ENCODE data around the gene SNPH. TPM values are rescaled to one million over a fixed set of nuclear protein-coding genes. Genes with fewer than 3 reads are reported as not detected.

SNPH gene
- total and polyA plus RNA-seq, 2 of the 4 experiments (the other 2 are of a cell fraction), result 3.1 to 4.5 TPM

GRCh38 chr20:1341561-1342265, 75.6 kb downstream of the SNPH start:
- Histone ChIP-seq H4K5ac (ENCODE audit: low read depth, low read length) (no peak overlapping the region), H2BK5ac (ENCODE audit: low read depth, low read length, poor library complexity, severe bottlenecking) (peak overlapping the region; percentile 19), H3K18ac (ENCODE audit: low read depth, low read length) (peak overlapping the region; percentile 5; the same call in 1 of the 2 replicates), H2BK120ac (ENCODE audit: low read depth, low read length) (no peak overlapping the region), H3K36me3 (ENCODE audit: control insufficient read depth, insufficient read depth, low read length) (no peaks in the 10 kb centered on the region), H2BK15ac (ENCODE audit: low read depth, low read length) (peak overlapping the region; percentile 23; the same call in 1 of the 3 replicates), H4K20me1 (ENCODE audit: insufficient read depth, low read length) (peaks cover 8% of the 10 kb centered on the region; the same call in 1 of the 2 replicates), H3K9me3 (ENCODE audit: control insufficient read depth, insufficient read depth, low read length) (no peaks in the 10 kb centered on the region), H3K4me1 (ENCODE audit: control insufficient read depth, insufficient read depth, low read length) (peaks cover 19% of the 10 kb centered on the region), H3K4me2 (ENCODE audit: low read depth, low read length) (no peak overlapping the region), H3K27me3 (ENCODE audit: control insufficient read depth, insufficient read depth, low read length) (no peaks in the 10 kb centered on the region), H3K79me1 (ENCODE audit: low read depth in 1 of 2, low read length in 2 of 2) (peaks cover 4 to 57% of the 10 kb centered on the region in 2 experiments; a peak in 3 of 4 replicates), H3K4ac (ENCODE audit: low read depth, low read length) (peak overlapping the region; percentile 8; the same call in 1 of the 2 replicates), H3K56ac (ENCODE audit: extremely low read depth, insufficient read depth, low read length) (no peak overlapping the region), H2AK5ac (ENCODE audit: low read depth, low read length) (peak overlapping the region; percentile 45; the same call in 1 of the 2 replicates), H3K27ac (ENCODE audit: insufficient read depth, low read length) (no peak overlapping the region), H2AFZ (replicated peaks; ENCODE audit: low read length, poor library complexity) (no peak overlapping the region), H4K8ac (ENCODE audit: low read depth in 2 of 2, low read length in 2 of 2) (0 out of 4 replicates have a peak overlapping the region, but pooled peaks of 1 of the 2 experiments have one; percentile 16), H3K23ac (ENCODE audit: low read depth, low read length) (peak overlapping the region; percentile 9; the same call in 1 of the 2 replicates), H3K4me3 (ENCODE audit: insufficient read depth, low read depth, low read length) (no peak overlapping the region), H3K9ac (ENCODE audit: low read depth, low read length) (no peak overlapping the region), H2BK20ac (ENCODE audit: low read depth, low read length) (no peak overlapping the region), H2AK9ac (replicated peaks; ENCODE audit: low read depth, low read length, poor library complexity) (peak overlapping the region; percentile 25), H3K9me1 (ENCODE audit: insufficient read depth, low read length) (peaks cover 24% of the 10 kb centered on the region), H4K91ac (ENCODE audit: insufficient read depth, low read depth, low read length) (no peak overlapping the region), H3K14ac (replicated peaks; ENCODE audit: low read depth, low read length) (no peak overlapping the region; the same call in 1 of the 2 replicates)
- ChIA-PET POLR2A (ENCODE audit: unreplicated experiment) (no interaction called here), CTCF (no interaction called here)
- no TSS peak for BruUV-seq (replicated peaks)
- peak; percentile 76 for ATAC-seq (ENCODE audit: low read depth)
- in situ Hi-C loops (cut with MboI; ENCODE audit: low sequenced_read_pairs), result loop anchor here (25.0 kb wide), 1 partner anchor 496 kb away; no protein-coding TSS in a partner anchor
- no peak for TF ChIP-seq SMC3 (IDR thresholded peaks at IDR 0.05; ENCODE audit: low read depth, low read length)
- TF ChIP-seq BHLHE40 (IDR thresholded peaks at IDR 0.05; ENCODE audit: low read depth, low read length), result no peak
- TF ChIP-seq MAZ (IDR thresholded peaks at IDR 0.05; ENCODE audit: borderline replicate concordance, low read depth, low read length), result no peak
- TF ChIP-seq FOS (IDR thresholded peaks at IDR 0.05; ENCODE audit: low read depth, low read length), result peak; percentile 11; the same call in 1 of the 2 replicates
- no peak for TF ChIP-seq MXI1 (IDR thresholded peaks at IDR 0.05; ENCODE audit: borderline replicate concordance, low read depth, low read length)
- no peak for TF ChIP-seq CHD1 (IDR thresholded peaks at IDR 0.05; ENCODE audit: low read depth, low read length)
- intact Hi-C loops (cut with micrococcal nuclease), result no loop called here
- peak; percentile 80 for DNase-seq
- WGBS, 2 experiments (ENCODE audit: extremely low coverage in 2 of 2, insufficient read length in 1 of 2), result 90% methylated on average over 2 of the region's 5 CpGs; no CpG with 5 or more reads in 1 of the 2 experiments
- dilution Hi-C loops (cut with HindIII; ENCODE audit: low sequenced_read_pairs, unreplicated experiment), result no loop called here

Measured in IMR-90 (cell line).